ENCODE data around the gene PIN4.

The PIN4 gene

DNA sequence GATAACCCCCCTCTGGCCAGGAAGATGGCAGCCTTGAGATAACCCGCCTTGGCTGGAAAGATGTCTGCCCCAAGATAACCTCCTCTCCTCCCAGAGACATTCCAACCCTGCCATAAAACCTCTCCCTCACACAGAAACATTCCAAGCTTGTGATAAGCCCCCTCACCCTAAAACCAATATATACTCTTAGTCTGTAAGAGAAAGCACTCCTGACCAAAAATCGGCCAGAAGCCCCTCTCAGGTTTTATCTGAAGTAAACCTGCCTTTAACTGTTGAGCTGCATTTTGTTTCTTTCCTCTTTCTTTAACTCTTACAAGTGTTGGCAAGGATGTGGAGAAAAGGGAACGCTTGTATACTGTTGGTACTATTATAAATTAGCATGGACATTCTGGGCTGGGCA is 48.7 kb downstream of the PIN4 start:
- DNase-seq (ENCODE audit: low read depth), result no peak
- no peak for TF ChIP-seq CTCF (conservative IDR thresholded peaks at IDR 0.05; ENCODE audit: low read depth, low read length)
- H3K4me3 ChIP-seq (ENCODE audit: low read length), result no peak overlapping the region

GRCh38 chrX:72236841-72237240 is 55.3 kb downstream of the PIN4 start:
- H3K4me3 ChIP-seq (ENCODE audit: low read length), result no peak overlapping the region
- TF ChIP-seq CTCF (conservative IDR thresholded peaks at IDR 0.05; ENCODE audit: low read depth, low read length), result no peak
- DNase-seq (ENCODE audit: low read depth), result no peak

- DNase-seq (ENCODE audit: low read depth), result no peak
- TF ChIP-seq CTCF (conservative IDR thresholded peaks at IDR 0.05; ENCODE audit: low read depth, low read length), result no peak
- H3K4me3 ChIP-seq (ENCODE audit: low read length), result peak overlapping the region; percentile 57
These were observed 56.6 kb downstream of the PIN4 start for GRCh38 chrX:72238183-72238582.

GRCh38 chrX:72238721-72239475 is 57.3 kb downstream of the PIN4 start, which contains the start of gene ERCC6L:
Gene ERCC6L, minus strand, starts transcription at chrX:72239027. Its CDS starts 116 bp downstream, at chrX:72238911.
- peak within 1 kb of the TSS; percentile 57 for H3K4me3 ChIP-seq (ENCODE audit: low read length)
- DNase-seq (ENCODE audit: low read depth), result peak; percentile 52
- TF ChIP-seq CTCF (conservative IDR thresholded peaks at IDR 0.05; ENCODE audit: low read depth, low read length), result no peak

- H3K4me3 ChIP-seq (ENCODE audit: low read length), result no peak overlapping the region
- no peak for TF ChIP-seq CTCF (conservative IDR thresholded peaks at IDR 0.05; ENCODE audit: low read depth, low read length)
- DNase-seq (ENCODE audit: low read depth), result no peak
These were observed 59.4 kb downstream of the PIN4 start for GRCh38 chrX:72240976-72241375.

DNA sequence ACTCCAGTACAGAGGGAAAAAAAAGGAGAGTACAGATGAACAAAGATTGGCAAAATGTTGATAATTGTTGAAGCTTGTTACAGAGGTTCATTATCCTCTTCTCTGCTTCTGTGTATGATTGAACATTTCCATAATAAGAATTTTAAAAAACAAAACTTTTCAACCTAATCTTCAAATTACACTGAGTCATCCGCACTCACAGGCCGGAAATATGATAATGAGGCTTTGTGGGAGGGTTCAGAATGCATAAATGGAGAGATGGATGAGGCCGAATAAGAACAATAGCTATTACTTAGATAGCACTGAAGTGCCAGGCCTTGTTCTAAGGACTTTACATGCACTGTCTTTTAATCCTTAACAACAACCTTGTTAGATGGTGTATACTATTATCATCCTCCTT is 61.9 kb downstream of the PIN4 start:
- no peak overlapping the region for H3K4me3 ChIP-seq (ENCODE audit: low read length)
- no peak for TF ChIP-seq CTCF (conservative IDR thresholded peaks at IDR 0.05; ENCODE audit: low read depth, low read length)
- DNase-seq (ENCODE audit: low read depth), result no peak

DNA sequence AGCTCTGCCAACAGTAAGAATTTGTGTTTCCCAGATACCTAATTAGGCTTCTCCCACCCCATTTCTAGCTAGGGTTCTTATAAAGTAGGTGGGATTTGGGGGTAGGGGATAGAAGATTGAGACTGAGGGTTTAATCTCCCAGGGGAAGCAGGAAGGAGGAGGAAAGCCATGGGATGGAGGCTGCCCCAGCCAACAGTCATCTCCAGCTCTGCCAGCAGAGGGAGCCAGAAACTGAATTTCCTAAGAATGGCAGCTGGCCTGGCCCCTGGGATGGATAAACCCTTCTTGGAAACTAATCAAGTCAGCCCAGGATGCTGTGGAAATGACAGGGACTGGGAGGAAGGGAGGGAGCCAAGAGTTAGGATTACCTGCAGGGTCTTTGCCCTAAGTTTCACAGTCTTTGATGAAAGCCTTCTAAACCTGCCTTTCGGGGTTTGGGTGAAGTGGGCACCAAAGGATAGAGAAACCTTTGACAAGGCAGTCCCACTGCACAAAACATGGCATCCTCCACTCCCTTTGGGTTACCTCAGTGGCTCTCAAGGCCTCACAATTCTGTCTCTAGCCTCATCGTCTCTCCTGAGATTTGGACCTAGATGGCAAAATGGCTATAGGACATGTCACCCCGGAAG is 64.0 kb downstream of the PIN4 start:
- no peak overlapping the region for H3K4me3 ChIP-seq (ENCODE audit: low read length)
- TF ChIP-seq CTCF (conservative IDR thresholded peaks at IDR 0.05; ENCODE audit: low read depth, low read length), result peak; percentile 90
- no peak for DNase-seq (ENCODE audit: low read depth)
